GM18508 (cell line): ENCODE results near the gene ANKS6.

Experiments used
- ATAC-seq: cut with Tn5 transposase; IDR thresholded peaks from one replicate; pipeline ENCODE4 v1.9.1; 2021; ENCODE audit warnings: moderate number of reproducible peaks; ENCODE audit not compliant: insufficient read depth, unreplicated experiment

ANKS6 gene

GRCh38 chr9:98818764-98819163, 22.4 kb upstream of the ANKS6 start:
- no peak for ATAC-seq

- no peak for ATAC-seq
Measured at GRCh38 chr9:98815391-98815951, 19.1 kb upstream of the ANKS6 start.

GRCh38 chr9:98811051-98811650, 14.8 kb upstream of the ANKS6 start:
- ATAC-seq = no peak

- ATAC-seq = no peak
Measured at GRCh38 chr9:98810102-98810842, 13.9 kb upstream of the ANKS6 start.

GRCh38 chr9:98809311-98810101, 13.2 kb upstream of the ANKS6 start:
- no peak for ATAC-seq

GRCh38 chr9:98808875-98809274, 12.5 kb upstream of the ANKS6 start:
- no peak for ATAC-seq

GRCh38 chr9:98808411-98808815, 12.1 kb upstream of the ANKS6 start:
- ATAC-seq = no peak

GRCh38 chr9:98807814-98808195, 11.4 kb upstream of the ANKS6 start:
- ATAC-seq = no peak

GRCh38 chr9:98807070-98807813, 10.9 kb upstream of the ANKS6 start, which contains the start of gene GALNT12:
TSS of gene GALNT12 (plus strand) at chr9:98807670. CDS start at chr9:98807699, 29 bp downstream.
- ATAC-seq = no peak

GRCh38 chr9:98806394-98807035, 10.2 kb upstream of the ANKS6 start:
- no peak for ATAC-seq

- ATAC-seq = no peak
Measured at GRCh38 chr9:98805506-98806272, 9.3 kb upstream of the ANKS6 start.

- no peak for ATAC-seq
Measured at GRCh38 chr9:98804083-98804482, 7.7 kb upstream of the ANKS6 start.

- ATAC-seq = no peak
Measured at GRCh38 chr9:98801969-98802371, 5.6 kb upstream of the ANKS6 start.

GRCh38 chr9:98801561-98801960, 5.2 kb upstream of the ANKS6 start:
- ATAC-seq = no peak

- no peak for ATAC-seq
Measured at GRCh38 chr9:98798254-98798653, 1.9 kb upstream of the ANKS6 start.

- ATAC-seq = no peak
Measured at GRCh38 chr9:98797491-98797890, 1.1 kb upstream of the ANKS6 start.

GRCh38 chr9:98795970-98796363, 388 bp downstream of the ANKS6 start:
- no peak for ATAC-seq

GRCh38 chr9:98795295-98795955, 930 bp downstream of the ANKS6 start:
- no peak for ATAC-seq

- no peak for ATAC-seq
Measured at GRCh38 chr9:98794802-98795201, 1.6 kb downstream of the ANKS6 start.
